GM21515 (cell line): ENCODE results near the gene ZIC5.

Source experiments
- ATAC-seq: cut with Tn5 transposase; IDR thresholded peaks from one replicate; pipeline ENCODE4 v1.9.1; 2021; ENCODE audit not compliant: unreplicated experiment

ZIC5 gene

DNA sequence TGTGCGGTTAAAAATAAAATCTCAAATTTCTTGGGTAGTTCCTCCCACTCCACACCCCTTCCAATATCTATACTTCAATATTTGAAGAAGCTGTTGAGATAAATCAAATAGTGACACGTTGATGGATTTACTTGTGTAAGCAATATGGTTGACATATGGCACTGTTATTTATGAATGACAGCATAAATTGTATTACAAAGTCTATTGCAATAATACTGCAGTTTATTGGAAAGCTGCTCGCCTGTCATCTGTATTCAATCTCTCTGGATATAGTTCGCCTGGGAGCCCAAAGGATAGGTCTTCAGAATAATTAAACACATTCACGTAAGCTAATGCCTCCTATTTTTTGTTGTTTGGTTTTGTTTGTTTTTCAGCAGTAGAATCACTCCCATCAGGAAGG lies 5.0 kb upstream of the ZIC5 start:
- ATAC-seq = no peak

GRCh38 chr13:99975626-99976025 lies 4.1 kb upstream of the ZIC5 start:
- no peak for ATAC-seq

- ATAC-seq = no peak
Observed at GRCh38 chr13:99974939-99975561, 3.5 kb upstream of the ZIC5 start.

GRCh38 chr13:99974296-99974938 lies 2.9 kb upstream of the ZIC5 start:
- ATAC-seq = no peak

DNA sequence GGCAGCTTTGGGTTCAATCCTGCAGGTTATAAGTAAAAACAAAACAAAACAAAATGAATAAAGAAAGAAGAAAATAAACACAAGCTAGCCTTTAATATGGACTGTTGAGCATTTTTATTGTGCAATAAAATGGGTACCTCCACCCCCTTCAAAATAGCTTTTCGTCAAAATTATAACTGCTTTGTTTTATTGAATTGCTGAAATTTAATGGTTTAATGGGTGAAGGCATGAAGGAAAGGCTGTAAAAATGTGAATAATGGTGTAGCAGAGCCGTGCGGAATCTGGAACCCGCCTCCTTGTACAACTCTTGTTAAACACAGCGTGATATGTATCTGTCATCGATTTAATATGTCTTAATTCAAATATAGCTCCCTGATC lies 2.2 kb upstream of the ZIC5 start:
- no peak for ATAC-seq

- ATAC-seq = no peak
Observed at GRCh38 chr13:99973163-99973807, 1.7 kb upstream of the ZIC5 start.

- ATAC-seq = no peak
Observed at GRCh38 chr13:99972190-99972731, 694 bp upstream of the ZIC5 start.

DNA sequence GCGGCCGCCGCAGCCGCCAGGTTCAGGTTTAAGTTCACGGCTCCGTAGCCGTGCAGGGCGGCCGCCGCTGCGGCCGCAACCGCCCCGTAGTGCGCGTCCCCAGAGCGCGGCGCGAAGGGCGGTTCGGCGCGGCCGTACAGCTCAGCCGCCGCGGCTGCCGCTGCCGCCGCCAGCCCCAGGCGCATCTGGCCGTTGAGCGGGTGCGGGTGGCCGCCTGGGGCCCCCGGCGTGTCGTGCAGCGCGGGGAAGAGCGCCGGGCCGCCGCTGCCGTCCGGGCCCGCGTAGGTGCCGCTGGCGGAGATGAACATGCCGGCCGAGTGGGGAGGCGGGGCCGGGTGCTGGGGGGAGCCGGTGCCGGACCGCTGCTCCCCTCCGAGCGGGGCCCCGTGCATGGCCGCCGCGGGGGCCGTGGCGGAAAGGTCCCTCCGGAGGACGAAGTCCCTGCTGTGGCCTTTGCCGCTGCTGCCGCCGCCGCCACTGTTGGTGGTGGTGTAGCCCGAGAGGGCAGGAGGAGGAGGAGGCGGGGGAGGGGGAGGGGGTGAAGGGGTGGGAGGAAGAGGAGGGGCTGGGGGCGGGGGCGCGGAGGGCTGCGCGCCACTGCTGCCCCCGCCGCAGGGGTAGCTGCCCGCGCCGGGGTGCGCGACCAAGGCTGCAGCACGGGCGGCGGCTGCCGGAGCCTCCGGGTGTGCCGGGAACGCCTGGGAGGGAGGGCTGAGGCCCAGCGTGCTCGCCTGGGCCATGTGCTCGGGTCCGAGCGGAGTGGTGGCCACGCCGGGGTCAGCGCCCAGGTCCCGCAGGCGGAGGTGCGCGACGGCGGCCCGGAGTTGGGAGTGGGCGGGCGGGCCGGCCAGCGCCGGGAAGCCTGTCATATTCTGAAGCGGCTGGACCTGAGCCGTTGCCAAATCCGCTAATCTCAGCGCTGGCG lies 654 bp downstream of the ZIC5 start:
- no peak for ATAC-seq

- no peak for ATAC-seq
Observed at GRCh38 chr13:99969919-99970650, 1.5 kb downstream of the ZIC5 start.

DNA sequence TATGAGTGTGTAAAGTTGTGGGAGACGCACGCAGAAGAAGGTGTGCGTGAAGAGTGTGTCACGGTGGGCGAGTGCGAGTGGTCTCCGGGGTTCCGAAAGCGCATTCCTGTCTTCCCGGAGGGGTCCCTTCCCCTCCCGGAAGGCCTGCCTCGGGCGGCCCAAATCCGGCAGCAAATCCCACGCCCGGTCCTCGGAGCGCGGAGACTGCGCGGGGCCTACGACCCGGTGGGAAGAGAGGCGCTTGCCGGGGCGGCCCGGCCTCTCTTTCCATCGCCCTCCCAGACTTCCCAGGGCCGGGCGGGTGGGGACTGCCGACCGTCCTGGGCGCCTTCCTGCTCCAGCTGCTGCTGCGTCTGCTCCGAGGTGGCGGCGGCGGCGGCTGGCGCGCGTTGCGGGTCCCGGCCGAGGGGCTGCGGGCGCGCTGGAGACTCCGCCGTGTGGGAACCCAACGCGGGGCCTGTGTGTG lies 2.1 kb downstream of the ZIC5 start:
- ATAC-seq = no peak

GRCh38 chr13:99968521-99969452 lies 2.8 kb downstream of the ZIC5 start:
- no peak for ATAC-seq

DNA sequence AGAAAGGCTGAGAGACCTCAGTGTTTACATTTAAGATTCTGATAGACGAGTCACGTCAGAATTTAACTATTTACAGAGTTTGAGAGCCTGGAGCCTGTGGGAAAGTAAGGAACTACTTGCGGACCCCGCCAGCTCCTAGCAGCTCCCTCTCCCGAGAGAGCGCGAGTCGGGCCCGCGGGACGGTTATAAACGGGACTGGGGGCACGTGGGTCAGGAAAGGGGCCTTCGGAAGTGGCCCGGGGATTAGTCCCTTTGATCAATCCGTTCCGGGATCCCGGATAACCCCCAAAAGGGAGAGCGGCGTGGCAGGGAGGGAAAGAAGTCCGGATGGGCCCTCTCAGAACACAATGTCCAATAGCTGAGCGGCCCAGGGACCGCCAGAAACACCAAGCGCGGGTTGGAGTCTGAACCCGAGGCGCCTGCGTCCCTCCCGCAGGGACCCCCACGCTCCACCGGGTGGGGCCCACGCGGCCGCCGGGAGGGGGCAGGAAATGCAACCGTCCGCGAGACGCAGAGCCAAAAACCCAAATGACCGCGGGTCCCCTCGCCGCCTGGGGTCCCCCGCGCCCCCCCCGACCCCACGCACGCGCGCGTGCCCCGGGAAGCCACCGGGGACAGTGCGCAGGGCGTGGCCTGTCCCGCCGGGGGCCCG lies 3.6 kb downstream of the ZIC5 start:
- no peak for ATAC-seq

DNA sequence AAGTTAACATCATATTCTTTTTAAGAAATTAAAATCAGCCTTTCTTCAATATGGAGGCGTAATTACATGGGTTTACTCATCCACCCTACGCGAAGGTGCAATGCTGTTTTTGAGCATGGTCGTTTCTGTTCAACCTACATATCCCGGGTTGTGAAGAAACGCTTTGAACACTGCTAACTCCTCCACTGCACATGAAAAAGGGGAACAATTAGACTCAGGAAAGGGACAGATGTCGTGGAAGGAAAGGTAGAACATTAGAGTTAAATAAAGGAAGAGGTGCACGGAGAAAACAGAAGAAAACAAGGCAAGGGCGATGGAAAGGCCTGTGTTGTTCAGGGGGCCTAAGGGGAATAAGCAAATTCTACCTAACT lies 4.1 kb downstream of the ZIC5 start:
- no peak for ATAC-seq

GRCh38 chr13:99966064-99966805 lies 5.3 kb downstream of the ZIC5 start:
- no peak for ATAC-seq

DNA sequence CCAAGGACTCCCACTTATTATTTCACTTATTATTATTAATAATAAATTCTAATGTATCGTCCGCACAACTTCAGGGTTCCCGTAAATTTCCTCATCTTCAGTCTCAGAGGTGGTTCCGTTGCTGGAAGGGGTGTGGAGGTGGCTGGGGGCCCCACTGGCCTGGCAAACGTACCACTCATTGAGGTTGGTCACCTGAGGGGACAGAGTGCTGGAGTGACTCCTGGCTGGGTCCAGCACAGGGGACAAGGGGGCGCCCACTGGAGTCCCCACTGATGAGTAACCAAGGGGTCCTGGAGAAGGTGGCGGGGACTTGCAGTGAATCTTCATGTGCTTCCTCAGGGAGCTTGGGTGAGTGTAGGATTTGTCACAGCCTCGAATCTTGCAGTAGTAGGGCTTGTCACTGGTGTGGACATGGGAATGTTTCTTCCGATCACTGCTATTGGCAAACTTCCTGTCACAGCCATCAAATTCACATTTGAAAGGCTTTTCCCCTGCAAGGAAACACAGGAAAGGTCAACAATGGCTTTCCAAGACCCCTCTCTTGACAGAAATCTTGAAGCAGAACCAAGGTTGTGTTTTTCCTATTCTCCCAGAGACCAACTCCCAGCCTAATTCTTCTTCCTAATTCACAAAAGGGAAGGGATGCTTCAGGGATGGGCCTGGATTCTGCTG lies 6.1 kb downstream of the ZIC5 start:
- no peak for ATAC-seq

GRCh38 chr13:99963816-99964339 lies 7.7 kb downstream of the ZIC5 start:
- no peak for ATAC-seq

DNA sequence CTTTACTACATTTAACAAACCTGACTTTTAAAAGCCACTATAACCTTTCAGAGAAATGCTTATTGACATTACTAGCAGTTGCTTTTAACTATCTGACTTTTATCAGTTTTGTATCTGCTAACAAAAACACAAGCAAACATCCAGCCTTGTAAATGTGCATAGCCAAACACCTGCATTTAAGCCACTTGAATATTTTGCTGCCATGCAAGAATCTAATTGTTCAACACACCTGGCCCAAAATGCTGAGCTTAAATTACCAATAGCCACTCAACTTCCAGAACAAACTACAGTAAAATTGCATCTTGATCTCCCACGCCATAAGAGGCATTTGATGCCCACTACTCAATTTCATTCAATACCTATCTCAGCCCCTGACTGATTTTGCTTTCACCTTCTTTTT lies 9.3 kb downstream of the ZIC5 start:
- no peak for ATAC-seq
